GM12878 (cell line): ENCODE results near the gene TMEM238L. TPM values are rescaled to one million over a fixed set of nuclear protein-coding genes. Genes with fewer than 3 reads are reported as not detected.

Experiments
- ATAC-seq: fragments of 200-7000 bp; cut with Tn5 transposase; 3 replicates; pipeline ENCODE4 v1.9.1; 2020; ENCODE audit warnings: mild to moderate bottlenecking, moderate library complexity
- BruUV-seq: library from RNA; stranded (reverse); fragments of 400-500 nt; replicated peaks from 2 replicates; lab custom pipeline; 2021; lab: Mats Ljungman, UMichigan
- CTCF ChIA-PET: fragments of 300-600 bp; sonication (Branson Sonifier 250); formaldehyde crosslinking; extraction: SDS; loops from one replicate; lab custom pipeline; 2021; ENCODE audit warnings: inconsistent platforms; lab: Yijun Ruan, JAX
- POLR2A ChIA-PET: fragments of 350-600 bp; formaldehyde crosslinking; extraction: SDS; loops from one replicate; lab custom pipeline; 2021; ENCODE audit warnings: inconsistent platforms; lab: Charles Lee
- RAD21 ChIA-PET: fragments of 300-600 bp; sonication (Branson Sonifier 250); formaldehyde crosslinking; loops from one replicate; lab custom pipeline; 2023; ENCODE audit warnings: antibody characterized with exemption; ENCODE audit not compliant: unreplicated experiment; lab: Charles Lee
- SMC1A ChIA-PET: fragments of 300-600 bp; sonication (Branson Sonifier 250); formaldehyde crosslinking; loops from one replicate; lab custom pipeline; 2023; ENCODE audit not compliant: unreplicated experiment, uncharacterized antibody; lab: Charles Lee
- DNase-seq: peaks from one replicate; pipeline ENCODE4 v3.0.0-alpha.2; 2011; ENCODE audit warnings: low read depth, low spot score
- FAIRE-seq: peaks from 3 replicates; lab custom pipeline; 2011; peaks lifted over from hg19 to GRCh38; lab: Jason Lieb, UNC
- H2AFZ ChIP-seq: 2 replicates; pipeline ENCODE4 v1.6.0; 2011; ENCODE audit warnings: low read depth, low read length, control low read depth; ENCODE audit not compliant: control insufficient read depth
- H3K27ac ChIP-seq: 2 replicates; pipeline ENCODE4 v1.5.1; 2011; ENCODE audit warnings: control low read depth; ENCODE audit not compliant: control insufficient read depth, insufficient read depth
- H3K27me3 ChIP-seq, 2 experiments: replicated peaks in 1 of 2; 2 replicates each; pipeline versions ENCODE4 v1.6.0 to v1.6.1; 2011; ENCODE audit warnings: low read length in 1 of 2; ENCODE audit not compliant: control insufficient read depth in 2 of 2, insufficient read depth in 2 of 2
- H3K36me3 ChIP-seq, 2 experiments: 2 replicates each; pipeline ENCODE4 v1.5.1; 2011; ENCODE audit warnings: low read length in 1 of 2; ENCODE audit not compliant: control insufficient read depth in 2 of 2, insufficient read depth in 2 of 2
- H3K4me1 ChIP-seq: 2 replicates; pipeline ENCODE4 v1.6.1; 2011; ENCODE audit warnings: mild to moderate bottlenecking, low read length, moderate library complexity, mixed read lengths; ENCODE audit not compliant: control insufficient read depth, insufficient read depth
- H3K4me2 ChIP-seq: 2 replicates; pipeline ENCODE4 v1.6.0; 2011; ENCODE audit warnings: control low read depth; ENCODE audit not compliant: control insufficient read depth, insufficient read depth
- H3K4me3 ChIP-seq: fragments of 200-600 bp; sonication (generic); 2 replicates; pipeline ENCODE4 v1.5.1; 2016
- H3K79me2 ChIP-seq: 2 replicates; pipeline ENCODE4 v1.6.0; 2011; ENCODE audit warnings: low read length; ENCODE audit not compliant: control insufficient read depth, insufficient read depth
- H3K9ac ChIP-seq: 2 replicates; pipeline ENCODE4 v1.8.0; 2011; ENCODE audit warnings: low read length, control low read depth, mixed read lengths; ENCODE audit not compliant: control insufficient read depth, insufficient read depth
- H3K9me3 ChIP-seq: replicated peaks from 3 replicates; pipeline ENCODE4 v1.5.1; 2011; ENCODE audit warnings: mild to moderate bottlenecking, low read length; ENCODE audit not compliant: control insufficient read depth, insufficient read depth
- H4K20me1 ChIP-seq: 2 replicates; pipeline ENCODE4 v1.6.0; 2011; ENCODE audit not compliant: control insufficient read depth, insufficient read depth
- BRCA1 ChIP-seq: IDR thresholded peaks from 2 replicates; pipeline ENCODE4 v1.6.1; 2011; ENCODE audit warnings: low read depth, low read length, improper control_type of control experiment
- IRF4 ChIP-seq: IDR thresholded peaks from 2 replicates; pipeline ENCODE4 v1.6.1; 2011; ENCODE audit warnings: low read depth, low read length
- RFX5 ChIP-seq: IDR thresholded peaks from 2 replicates; pipeline ENCODE4 v1.6.1; 2011; ENCODE audit warnings: low read depth, low read length, improper control_type of control experiment
- USF1 ChIP-seq: IDR thresholded peaks from 2 replicates; pipeline ENCODE4 v1.6.1; 2011; ENCODE audit warnings: borderline replicate concordance, low read depth, mild to moderate bottlenecking, moderate library complexity, mixed read lengths, low read length; ENCODE audit not compliant: insufficient read depth; ENCODE audit errors: extremely low read length
- ZBTB4 ChIP-seq: fragments of 450-650 bp; formaldehyde crosslinking; IDR thresholded peaks from 2 replicates; pipeline ENCODE4 v1.4.0; 2022; ENCODE audit warnings: mild to moderate bottlenecking, moderate library complexity
- WGBS: methylation state at CpG from one replicate; pipeline ENCODE4 v1.1.6; 2016; ENCODE audit warnings: low lambda C conversion rate; ENCODE audit not compliant: insufficient replicate concordance, insufficient coverage; ENCODE audit errors: missing lambda C conversion rate; 5-methylcytosine and 5-hydroxymethylcytosine counted together
- in situ Hi-C: fragments of 300-500 bp; cut with MboI; formaldehyde crosslinking; loops from 9 replicates; pipeline ENCODE4 v1.14.3; 2018; ENCODE audit warnings: mixed read lengths
- intact Hi-C: fragments of 100-400 bp; cut with micrococcal nuclease; formaldehyde crosslinking; loops from one replicate; pipeline ENCODE4 v1.14.2; 2022; ENCODE audit not compliant: unreplicated experiment
- polyA plus RNA-seq, 11 experiments: library from polyadenylated mRNA; depleted of rRNA in 4 of 11; unstranded in 6 of 11; stranded (reverse) in 5 of 11; fragments of >200 nt; fragmentation: Nextera tagmentation in 4 of 11; fragmentation: Illumina TruSeq in 1 of 11; extraction: Ambion mirVana in 4 of 11; extraction: Trizol in 1 of 11; gene quantifications; 1 replicate in 1 of 11; 2 replicates in 10 of 11; pipeline versions ENCODE4 v1.2.1 to v1.2.3, GENCODE V29; 2011 to 2016; ENCODE audit warnings: inconsistent platforms in 2 of 11, missing spikeins in 2 of 11, low read depth in 1 of 11
- total RNA-seq, 4 experiments: library from RNA; depleted of rRNA in 3 of 4; stranded (reverse); fragments of >200 nt in 3 of 4; fragmentation: Illumina TruSeq in 1 of 4; extraction: Trizol in 1 of 4; gene quantifications; 2 replicates each; pipeline versions ENCODE4 v1.2.1 to v1.2.3, GENCODE V29; 2013 to 2021
- TF ChIP-seq, protein P1 (sequence below): IDR thresholded peaks from 2 replicates; pipeline ENCODE4 v1.6.1; 2011; ENCODE audit warnings: low read depth, mild to moderate bottlenecking, low read length, moderate library complexity, borderline replicate concordance; ENCODE audit errors: extremely low read depth

The TMEM238L gene
- total and polyA plus RNA-seq, 10 of the 15 experiments (the other 5 are each of a cell fraction or from before 2014, with no cell fraction given) = not detected

DNA sequence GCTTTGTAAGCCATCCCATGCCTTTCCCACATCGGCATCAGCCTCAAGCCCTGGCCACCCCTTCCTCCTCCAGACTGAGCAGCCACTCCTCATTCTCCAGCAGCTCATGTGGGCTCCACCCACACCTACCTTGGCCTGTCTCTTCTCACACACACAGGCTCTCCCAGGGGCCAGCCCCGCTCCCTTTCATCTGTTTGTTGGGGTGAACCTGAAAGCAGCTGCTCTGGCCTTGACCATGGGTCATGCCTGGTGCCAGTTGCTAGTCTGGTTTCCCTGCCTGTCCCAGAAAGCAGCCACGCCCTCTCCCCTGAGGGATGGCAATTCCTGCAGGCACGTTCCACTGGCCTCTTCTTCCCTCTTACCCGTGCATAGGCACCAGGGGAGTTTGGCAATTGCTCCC is 11.4 kb upstream of the TMEM238L start:
- in situ Hi-C loops (no loop called here), intact Hi-C loops (no loop called here)
- Histone ChIP-seq H3K79me2 (no peaks in the 10 kb centered on the region), H3K27me3 (no peaks in the 10 kb centered on the region; a peak in 2 of 4 replicates), H3K4me1 (no peaks in the 10 kb centered on the region)
- WGBS = 21% methylated on average over 5 of the region's 5 CpGs
- TF ChIP-seq, protein P1, sequence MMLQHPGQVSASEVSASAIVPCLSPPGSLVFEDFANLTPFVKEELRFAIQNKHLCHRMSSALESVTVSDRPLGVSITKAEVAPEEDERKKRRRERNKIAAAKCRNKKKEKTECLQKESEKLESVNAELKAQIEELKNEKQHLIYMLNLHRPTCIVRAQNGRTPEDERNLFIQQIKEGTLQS = no peak
- no peak for TF ChIP-seq ZBTB4 (CRISPR knock-in tag)
- TF ChIP-seq USF1 = no peak
- no peak for TF ChIP-seq RFX5
- no peak for TF ChIP-seq BRCA1
- no peak for TF ChIP-seq IRF4
- TF ChIP-seq, all 136 proteins: peak for 0
- ChIA-PET RAD21 (no interaction called here), SMC1A (no interaction called here), POLR2A (no interaction called here), CTCF (no interaction called here)
- BruUV-seq = no TSS peak
- Histone ChIP-seq H3K36me3 (no peaks in the 10 kb centered on the region), H3K4me2 (no peak overlapping the region), H3K27ac (no peak overlapping the region), H2AFZ (no peak overlapping the region), H3K4me3 (no peak overlapping the region), H4K20me1 (no peaks in the 10 kb centered on the region), H3K9ac (no peak overlapping the region), H3K9me3 (no peaks in the 10 kb centered on the region)
- ATAC-seq = no peak
- no peak for DNase-seq
- FAIRE-seq = no peak
